Measurements from ENCODE around the gene ACTG1. TPM values are rescaled to one million over a fixed set of nuclear protein-coding genes. Genes with fewer than 3 reads are reported as not detected.

Gene ACTG1
- total RNA-seq, 4 donors from 2014 or later = 322 to 934 (median 415) TPM

DNA sequence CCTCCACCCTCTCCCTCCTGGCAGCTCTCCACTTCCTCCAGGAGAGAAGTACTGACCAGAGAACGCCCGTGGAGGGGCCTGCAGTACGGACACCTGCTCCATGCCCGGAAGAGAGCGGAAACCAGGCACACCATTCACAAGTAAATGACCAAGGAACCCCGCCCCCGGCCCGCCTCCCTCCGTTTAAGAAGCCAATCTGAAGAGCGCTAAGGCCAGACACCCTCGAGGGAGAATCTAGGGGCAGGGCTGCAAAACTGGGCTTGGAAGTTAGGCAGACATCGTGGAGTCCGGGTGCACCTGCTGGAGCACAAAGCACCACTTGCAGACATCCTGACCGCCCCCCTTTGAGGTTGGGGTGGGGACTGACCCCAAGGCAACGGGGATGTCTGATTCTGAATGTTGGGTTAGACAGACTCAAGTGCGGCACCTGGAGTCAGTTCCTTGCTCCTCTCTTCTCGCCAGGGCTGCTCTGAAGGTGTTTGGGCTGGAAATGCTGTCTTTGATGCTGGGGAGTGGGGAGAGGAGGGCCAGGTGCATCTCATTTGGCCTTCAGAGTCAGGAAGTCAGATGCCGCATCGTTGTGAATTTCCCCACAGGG, 40.5 kb upstream of the ACTG1 start:
- in situ Hi-C loops (cut with MboI; ENCODE audit: low sequenced_read_pairs in 4 of 4) = no loop called here
- Histone ChIP-seq H3K27me3 (no peaks in the 10 kb centered on the region), H3K9me3 (no peaks in the 10 kb centered on the region), H3K4me1 (peaks cover 28 to 36% of the 10 kb centered on the region in 2 donors), H3K4me3 (peak overlapping the region; percentile 86 to 92 (median 90)), H3K36me3 (peaks cover 0 to 31% of the 10 kb centered on the region in 2 donors), H3K27ac (peak overlapping the region; percentile 90 to 92 (median 90))
- DNase-seq (peak; percentile 51 to 69), ATAC-seq (peak; percentile 36 to 37)
- intact Hi-C loops (cut with DNase I; ENCODE audit: low total_unique reads) = loop anchor here (5.0 kb wide), 1 partner anchor 41 kb away; the partner anchor contains the start of gene ACTG1
- TF ChIP-seq, protein P1, sequence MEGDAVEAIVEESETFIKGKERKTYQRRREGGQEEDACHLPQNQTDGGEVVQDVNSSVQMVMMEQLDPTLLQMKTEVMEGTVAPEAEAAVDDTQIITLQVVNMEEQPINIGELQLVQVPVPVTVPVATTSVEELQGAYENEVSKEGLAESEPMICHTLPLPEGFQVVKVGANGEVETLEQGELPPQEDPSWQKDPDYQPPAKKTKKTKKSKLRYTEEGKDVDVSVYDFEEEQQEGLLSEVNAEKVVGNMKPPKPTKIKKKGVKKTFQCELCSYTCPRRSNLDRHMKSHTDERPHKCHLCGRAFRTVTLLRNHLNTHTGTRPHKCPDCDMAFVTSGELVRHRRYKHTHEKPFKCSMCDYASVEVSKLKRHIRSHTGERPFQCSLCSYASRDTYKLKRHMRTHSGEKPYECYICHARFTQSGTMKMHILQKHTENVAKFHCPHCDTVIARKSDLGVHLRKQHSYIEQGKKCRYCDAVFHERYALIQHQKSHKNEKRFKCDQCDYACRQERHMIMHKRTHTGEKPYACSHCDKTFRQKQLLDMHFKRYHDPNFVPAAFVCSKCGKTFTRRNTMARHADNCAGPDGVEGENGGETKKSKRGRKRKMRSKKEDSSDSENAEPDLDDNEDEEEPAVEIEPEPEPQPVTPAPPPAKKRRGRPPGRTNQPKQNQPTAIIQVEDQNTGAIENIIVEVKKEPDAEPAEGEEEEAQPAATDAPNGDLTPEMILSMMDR (IDR thresholded peaks at IDR 0.05 in 4 of 5, conservative IDR thresholded peaks at IDR 0.05 in 1 of 5) = no peak
- peak in 1 of 2 donors; percentile 5 for TF ChIP-seq POLR2A (IDR thresholded peaks at IDR 0.05)

DNA sequence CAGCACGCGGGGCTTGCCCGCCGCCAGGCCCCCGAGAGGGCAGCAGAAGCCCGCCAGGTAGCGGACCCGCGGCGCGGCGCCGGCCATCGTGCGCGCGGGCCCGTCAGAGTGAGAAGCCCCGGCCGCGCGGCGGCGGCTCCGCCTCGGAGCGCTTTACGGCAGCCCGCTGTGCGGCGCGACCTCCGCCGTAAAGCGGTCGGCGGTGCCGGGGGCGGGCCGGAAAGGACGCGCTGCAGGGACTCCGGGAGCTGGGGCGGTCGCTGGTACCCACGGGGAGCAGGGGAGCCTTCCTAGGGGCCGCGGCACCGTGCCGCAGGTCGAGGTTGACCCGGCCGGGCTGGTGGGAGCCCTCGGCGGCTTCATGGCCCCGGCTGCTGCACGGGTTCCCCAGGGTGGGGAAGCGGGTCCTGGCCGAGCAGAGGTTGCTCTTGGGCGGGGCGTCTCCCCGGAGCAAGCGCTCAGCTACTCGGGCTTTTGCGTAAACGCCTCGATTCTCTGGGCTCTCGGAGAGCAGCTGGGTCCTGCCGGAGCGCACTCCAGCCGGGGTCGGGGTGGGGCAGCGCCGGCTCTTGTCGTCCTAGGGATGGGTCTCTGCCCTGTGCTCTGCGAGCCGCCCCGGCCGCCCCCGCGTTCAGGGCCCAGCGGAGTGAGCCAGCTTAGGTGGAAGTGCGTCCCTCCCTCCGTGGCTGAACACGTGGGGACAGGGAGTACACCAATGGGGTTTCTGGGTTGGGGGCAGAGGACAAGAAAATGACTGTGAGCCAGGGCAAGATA, 39.8 kb upstream of the ACTG1 start, which contains the start of gene FAAP100:
TSS of gene FAAP100 (minus strand) at position 110 of the 774 bp plus-strand sequence. CDS start at position 87, 23 bp downstream.
- Histone ChIP-seq H3K9me3 (no peaks in the 10 kb centered on the region), H3K27ac (peak within 1 kb of the TSS; percentile 90 to 92 (median 90)), H3K4me3 (peak within 1 kb of the TSS; percentile 86 to 92 (median 90)), H3K4me1 (peaks cover 28 to 36% of the 10 kb centered on the region in 2 donors), H3K27me3 (no peaks in the 10 kb centered on the region), H3K36me3 (peaks cover 0 to 32% of the 10 kb centered on the region in 2 donors)
- peak; percentile 43 to 71 for DNase-seq
- peak; percentile 45 to 54 for ATAC-seq
- TF ChIP-seq POLR2A (IDR thresholded peaks at IDR 0.05) = peak; percentile 80 to 82
- TF ChIP-seq, protein P1 (IDR thresholded peaks at IDR 0.05 in 4 of 5, conservative IDR thresholded peaks at IDR 0.05 in 1 of 5) = peak in 3 of 5 experiments; percentile 7 to 15 (median 11)
- intact Hi-C loops (cut with DNase I; ENCODE audit: low total_unique reads) = loop anchor here (5.0 kb wide), 1 partner anchor 40 kb away; the partner anchor contains the start of gene ACTG1
- in situ Hi-C loops (cut with MboI; ENCODE audit: low sequenced_read_pairs in 4 of 4) = no loop called here

DNA sequence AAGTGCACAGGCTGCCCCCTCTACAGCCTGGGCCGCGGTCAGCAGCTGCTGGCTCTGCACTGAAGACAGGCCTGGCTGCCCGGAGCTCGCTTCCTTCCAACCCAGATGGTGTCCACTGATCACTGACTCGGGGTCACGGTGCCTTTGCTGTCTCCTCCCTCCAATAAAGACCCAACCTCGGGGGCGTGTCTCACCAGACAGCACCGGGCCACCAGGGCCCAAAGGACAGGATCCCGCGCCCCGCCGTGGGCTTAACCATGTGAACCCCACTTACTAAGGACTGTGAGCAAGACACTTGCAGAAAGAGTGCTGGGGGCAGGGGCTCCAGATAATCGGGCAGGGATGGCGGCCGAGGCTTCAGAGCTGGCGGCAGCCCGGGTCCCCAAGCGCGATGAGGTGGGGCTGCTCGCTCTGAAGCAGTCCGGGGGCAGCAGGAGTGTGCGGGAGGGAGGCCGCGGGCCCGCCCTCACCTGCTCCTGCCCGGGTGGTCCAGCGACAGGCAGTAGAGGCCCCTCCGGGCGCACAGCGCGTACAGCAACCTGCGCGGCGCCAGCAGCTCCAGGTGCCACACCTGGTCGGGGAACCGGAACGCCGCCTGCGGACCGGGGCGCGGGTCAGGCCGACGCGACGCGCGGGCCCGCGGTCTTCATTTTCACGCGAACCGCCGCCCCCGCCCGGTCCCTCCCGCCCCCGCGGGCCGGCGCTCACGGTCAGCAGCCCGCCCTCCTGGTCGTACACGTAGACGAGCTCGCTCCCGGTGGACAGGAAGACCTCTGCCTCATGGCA, 39.1 kb upstream of the ACTG1 start:
- Histone ChIP-seq H3K4me1 (peaks cover 20 to 36% of the 10 kb centered on the region in 2 donors), H3K27ac (peak overlapping the region; percentile 90 to 92 (median 90)), H3K4me3 (peak overlapping the region; percentile 86 to 92 (median 90)), H3K9me3 (no peaks in the 10 kb centered on the region), H3K27me3 (no peaks in the 10 kb centered on the region), H3K36me3 (peaks cover 0 to 32% of the 10 kb centered on the region in 2 donors)
- peak in 1 of 2 donors; percentile 37 for DNase-seq
- peak; percentile 1 to 11 for ATAC-seq
- in situ Hi-C loops (cut with MboI; ENCODE audit: low sequenced_read_pairs in 4 of 4) (no loop called here), intact Hi-C loops (cut with DNase I; ENCODE audit: low total_unique reads) (loop anchor here (5.0 kb wide), 1 partner anchor 39 kb away; the partner anchor contains the start of gene ACTG1)
- TF ChIP-seq, protein P1 (IDR thresholded peaks at IDR 0.05 in 4 of 5, conservative IDR thresholded peaks at IDR 0.05 in 1 of 5) = no peak
- no peak for TF ChIP-seq POLR2A (IDR thresholded peaks at IDR 0.05)

DNA sequence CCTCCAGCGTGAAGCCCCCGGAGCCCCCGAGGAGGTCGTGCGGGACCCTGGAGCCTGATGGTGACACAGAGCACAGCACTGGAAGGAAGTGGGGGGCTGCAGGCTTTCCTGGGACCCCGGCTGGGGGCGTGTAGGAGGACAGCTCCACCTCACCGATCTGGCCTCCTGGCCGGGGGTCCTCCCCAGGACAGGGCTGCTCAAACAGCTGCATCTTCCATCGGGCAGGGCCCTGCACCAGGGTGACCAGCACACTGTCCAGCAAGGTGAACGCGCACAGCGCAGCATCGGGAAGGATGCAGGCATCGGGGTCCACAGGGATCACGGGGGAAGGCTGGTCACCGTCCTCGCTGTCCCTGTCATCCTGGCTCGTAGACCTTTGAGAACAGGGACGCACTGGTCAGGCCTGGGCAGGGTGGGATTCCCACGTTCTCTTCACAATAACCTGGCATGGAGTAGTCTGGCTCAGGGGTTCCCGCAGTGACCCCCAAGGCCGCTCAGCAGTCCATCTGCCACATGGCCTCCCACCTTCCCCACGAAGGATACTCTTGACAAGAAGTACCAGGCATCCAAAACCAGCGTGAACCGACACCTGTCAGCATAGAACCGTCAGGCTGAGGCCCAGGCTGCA, 38.3 kb upstream of the ACTG1 start:
- DNase-seq = no peak
- peaks cover 0 to 39% of the 10 kb centered on the region in 2 donors for H3K36me3 ChIP-seq

More for the DNA sequence above, 38.3 kb upstream of the ACTG1 start:
- intact Hi-C loops (cut with DNase I; ENCODE audit: low total_unique reads) = loop anchor here (5.0 kb wide), 1 partner anchor 39 kb away; the partner anchor contains the start of gene ACTG1
- ATAC-seq = no peak
- TF ChIP-seq, protein P1 (IDR thresholded peaks at IDR 0.05 in 4 of 5, conservative IDR thresholded peaks at IDR 0.05 in 1 of 5) = no peak
- no peak for TF ChIP-seq POLR2A (IDR thresholded peaks at IDR 0.05)
- Histone ChIP-seq H3K4me1 (peaks cover 17 to 30% of the 10 kb centered on the region in 2 donors), H3K4me3 (peak overlapping the region; percentile 86 to 92 (median 90)), H3K9me3 (no peaks in the 10 kb centered on the region), H3K27me3 (no peaks in the 10 kb centered on the region), H3K27ac (peak overlapping the region; percentile 90 to 92 (median 90))
- in situ Hi-C loops (cut with MboI; ENCODE audit: low sequenced_read_pairs in 4 of 4) = no loop called here
